Suprapubic skin (tissue), 4 donors: ENCODE data around the gene CABLES1. TPM values are rescaled to one million over a fixed set of nuclear protein-coding genes. Genes with fewer than 3 reads are reported as not detected.

Experiments
- DNase-seq, 2 donors: peaks; one replicate each; pipeline ENCODE4 v3.0.0-alpha.2; 2019; ENCODE audit warnings: low spot score in 2 of 2
- H3K27ac ChIP-seq: fragments of 200-600 bp; sonication (generic); one replicate; pipeline ENCODE4 v1.5.1; 2019
- H3K27me3 ChIP-seq: fragments of 200-600 bp; sonication (generic); one replicate; pipeline ENCODE4 v1.5.1; 2019
- H3K36me3 ChIP-seq: fragments of 200-600 bp; sonication (generic); one replicate; pipeline ENCODE4 v1.5.1; 2019
- H3K4me1 ChIP-seq: fragments of 200-600 bp; sonication (generic); one replicate; pipeline ENCODE4 v1.5.1; 2019
- H3K4me3 ChIP-seq: fragments of 200-600 bp; sonication (generic); one replicate; pipeline ENCODE4 v1.5.1; 2019; ENCODE audit warnings: mild to moderate bottlenecking
- H3K9me3 ChIP-seq: fragments of 200-600 bp; sonication (generic); one replicate; pipeline ENCODE4 v1.5.1; 2019
- CTCF ChIP-seq, 2 donors: fragments of 200-600 bp in 1 of 2; fragments of 450-650 bp in 1 of 2; sonication (generic) in 1 of 2; IDR thresholded peaks; one replicate each; pipeline ENCODE4 v1.5.1; 2016 to 2019; ENCODE audit warnings: antibody characterized with exemption in 2 of 2, mild to moderate bottlenecking in 1 of 2, moderate library complexity in 1 of 2
- EP300 ChIP-seq: sonication (generic); formaldehyde crosslinking; IDR thresholded peaks from one replicate; pipeline ENCODE4 v1.6.1; 2017; ENCODE audit warnings: antibody characterized with exemption
- POLR2A ChIP-seq, 2 donors: fragments of 450-650 bp; IDR thresholded peaks; one replicate each; pipeline ENCODE4 v1.6.1; 2017; ENCODE audit warnings: antibody characterized with exemption in 2 of 2, mild to moderate bottlenecking in 2 of 2, moderate library complexity in 2 of 2
- POLR2AphosphoS5 ChIP-seq, 3 donors: sonication (generic); formaldehyde crosslinking; IDR thresholded peaks; one replicate each; pipeline ENCODE4 v1.6.1; 2017; ENCODE audit warnings: antibody characterized with exemption in 3 of 3
- WGBS: methylation state at CpG from one replicate; pipeline ENCODE4 v1.1.5; 2018; 5-methylcytosine and 5-hydroxymethylcytosine counted together
- total RNA-seq, 4 donors: library from RNA; depleted of rRNA; stranded (reverse); fragments of >200 nt; gene quantifications; one replicate each; pipeline ENCODE4 v1.1.0, GENCODE V29; 2016

Gene CABLES1
- total RNA-seq, 4 donors from 2014 or later: 24.9 to 42.2 (median 38.0) TPM

GRCh38 chr18:23257137-23257536 is 121.9 kb downstream of the CABLES1 start:
- Histone ChIP-seq H3K4me3 (no peak overlapping the region), H3K36me3 (peaks cover 38% of the 10 kb centered on the region), H3K27ac (no peak overlapping the region), H3K27me3 (no peaks in the 10 kb centered on the region), H3K4me1 (peaks cover 39% of the 10 kb centered on the region), H3K9me3 (no peaks in the 10 kb centered on the region)
- 89% methylated on average over 9 of the region's 9 CpGs for WGBS
- no peak for TF ChIP-seq CTCF (IDR thresholded peaks at IDR 0.05)
- no peak for TF ChIP-seq POLR2AphosphoS5 (IDR thresholded peaks at IDR 0.05)
- TF ChIP-seq POLR2A (IDR thresholded peaks at IDR 0.05): no peak
- no peak for TF ChIP-seq EP300
- no peak for DNase-seq

DNA sequence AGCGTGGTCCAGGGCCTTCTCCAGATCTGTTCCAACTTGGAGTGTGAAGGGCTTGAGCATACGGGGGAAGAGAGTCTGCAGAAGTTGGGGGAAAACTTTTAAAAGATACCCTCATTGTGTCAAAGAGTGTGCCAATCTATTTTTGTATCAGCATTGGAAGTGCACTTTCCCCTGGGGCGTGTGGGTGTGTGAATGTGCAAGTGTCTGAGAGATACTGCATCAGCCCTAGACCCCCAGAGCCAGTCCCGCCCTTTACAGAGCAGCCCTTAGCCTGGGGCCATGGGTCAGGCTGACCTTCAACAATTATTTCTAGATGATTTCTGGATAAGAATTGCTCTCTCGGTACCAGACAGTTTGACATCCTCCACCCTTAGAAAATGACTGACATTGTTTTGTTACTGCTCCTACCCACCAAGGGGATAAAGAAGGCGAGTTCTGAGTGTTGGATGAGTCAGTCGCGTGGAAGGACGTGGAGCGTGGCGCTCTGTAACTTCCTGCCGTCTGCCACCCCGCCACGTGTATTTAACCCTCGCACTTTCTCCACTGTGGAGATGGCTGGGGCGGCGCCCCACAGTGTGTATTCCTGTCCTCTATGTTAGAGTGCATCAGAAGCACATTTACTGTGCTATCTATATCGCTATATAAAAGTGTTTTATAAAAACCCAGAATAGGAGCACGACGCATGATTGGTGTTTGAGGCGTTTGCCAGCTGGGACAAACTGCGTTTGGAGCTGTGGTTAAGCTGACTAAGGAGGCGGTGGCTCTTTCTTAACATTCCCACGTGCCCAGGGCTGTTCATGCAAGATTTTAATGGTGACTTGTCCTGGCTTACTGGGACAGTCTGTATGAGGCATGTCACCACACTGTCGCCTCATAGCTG is 122.6 kb downstream of the CABLES1 start:
- Histone ChIP-seq H3K36me3 (peaks cover 33% of the 10 kb centered on the region), H3K27me3 (no peaks in the 10 kb centered on the region), H3K4me3 (no peak overlapping the region), H3K9me3 (no peaks in the 10 kb centered on the region), H3K27ac (peak overlapping the region; percentile 22), H3K4me1 (peaks cover 39% of the 10 kb centered on the region)
- DNase-seq: no peak
- 67% methylated on average over 25 of the region's 25 CpGs for WGBS
- TF ChIP-seq POLR2AphosphoS5 (IDR thresholded peaks at IDR 0.05) (peak in 1 of 3 donors; percentile 23), EP300 (no peak), CTCF (IDR thresholded peaks at IDR 0.05) (no peak)

GRCh38 chr18:23258566-23259469 is 123.5 kb downstream of the CABLES1 start:
- peaks cover 24% of the 10 kb centered on the region for H3K36me3 ChIP-seq
- H3K4me3 ChIP-seq: no peak overlapping the region
- no peaks in the 10 kb centered on the region for H3K27me3 ChIP-seq
- no peak for DNase-seq
- peaks cover 39% of the 10 kb centered on the region for H3K4me1 ChIP-seq
- H3K9me3 ChIP-seq: no peaks in the 10 kb centered on the region
- peak overlapping the region; percentile 25 for H3K27ac ChIP-seq
- 80% methylated on average over 15 of the region's 15 CpGs for WGBS
- no peak for TF ChIP-seq EP300
- no peak for TF ChIP-seq POLR2AphosphoS5 (IDR thresholded peaks at IDR 0.05)
- no peak for TF ChIP-seq POLR2A (IDR thresholded peaks at IDR 0.05)
- no peak for TF ChIP-seq CTCF (IDR thresholded peaks at IDR 0.05)

DNA sequence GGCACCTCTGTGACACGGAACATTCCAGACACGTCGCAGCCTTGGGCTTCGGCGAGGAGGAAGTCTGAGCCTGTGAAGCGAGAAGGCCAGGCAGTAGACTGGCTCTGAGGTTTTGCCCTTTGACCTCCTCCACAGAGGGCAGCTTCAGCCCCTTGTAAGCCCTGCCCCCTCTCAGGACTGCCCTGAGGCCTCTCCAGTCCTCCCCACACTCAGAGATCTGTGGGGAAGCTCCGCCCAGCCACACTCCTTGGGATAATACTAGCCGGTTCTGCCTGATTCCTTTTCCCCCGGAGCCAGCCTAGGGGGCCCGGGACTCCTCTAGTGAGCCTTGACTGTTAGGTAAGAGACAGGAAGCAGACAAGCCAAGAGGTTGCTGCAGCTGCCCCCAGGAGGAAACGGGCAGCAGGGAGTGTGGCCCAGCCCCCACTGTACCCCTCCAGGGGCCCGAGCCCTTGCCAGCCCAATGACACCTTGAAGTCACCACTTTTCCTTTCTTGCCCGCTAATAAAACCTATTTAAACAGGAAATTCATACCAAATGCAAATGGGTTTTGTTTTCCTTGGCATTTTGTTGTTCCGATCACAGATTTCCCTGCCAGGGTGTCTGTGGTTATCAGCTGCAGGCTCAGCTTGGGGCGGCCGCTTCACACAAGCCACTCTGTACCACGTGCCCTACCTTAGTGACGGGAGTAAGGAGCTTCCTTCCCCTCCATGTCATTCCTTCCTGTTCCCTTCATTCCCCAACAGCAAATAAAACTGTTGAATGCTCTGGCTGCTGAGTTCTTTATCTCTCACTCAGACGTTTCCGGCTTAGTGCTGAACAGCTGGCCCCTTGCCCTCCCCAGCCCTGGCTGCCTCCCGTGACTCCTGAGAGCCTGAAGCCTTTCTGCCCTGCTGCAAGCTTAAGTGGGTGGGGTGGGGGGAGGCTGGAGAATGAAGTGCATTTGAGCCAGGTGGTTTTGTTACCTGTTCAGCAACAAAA is 124.7 kb downstream of the CABLES1 start:
- TF ChIP-seq POLR2A (IDR thresholded peaks at IDR 0.05) (no peak), POLR2AphosphoS5 (IDR thresholded peaks at IDR 0.05) (no peak), CTCF (IDR thresholded peaks at IDR 0.05) (no peak), EP300 (no peak)
- Histone ChIP-seq H3K4me1 (peaks cover 39% of the 10 kb centered on the region), H3K36me3 (peaks cover 15% of the 10 kb centered on the region), H3K27me3 (no peaks in the 10 kb centered on the region), H3K9me3 (no peaks in the 10 kb centered on the region), H3K27ac (peak overlapping the region; percentile 76), H3K4me3 (peak overlapping the region; percentile 23)
- 17% methylated on average over 19 of the region's 21 CpGs for WGBS
- DNase-seq: peak in 1 of 2 donors; percentile 89
